Stomach smooth muscle (tissue), 2 donors: ENCODE results near the gene GRK6.

ENCODE experiments used
- H3K27ac ChIP-seq: one replicate; pipeline ENCODE4 v1.7.0; 2013; ENCODE audit warnings: mild to moderate bottlenecking, low read length, inconsistent platforms
- H3K27me3 ChIP-seq, 2 donors: one replicate each; pipeline ENCODE4 v1.7.0; 2013; ENCODE audit warnings: low read length in 2 of 2; ENCODE audit not compliant: insufficient read depth in 2 of 2, control insufficient read depth in 1 of 2
- H3K36me3 ChIP-seq, 2 donors: one replicate each; pipeline ENCODE4 v1.7.0; 2013; ENCODE audit warnings: low read length in 2 of 2; ENCODE audit not compliant: control insufficient read depth in 2 of 2, insufficient read depth in 2 of 2
- H3K4me1 ChIP-seq: one replicate; pipeline ENCODE4 v1.7.0; 2013; ENCODE audit warnings: low read length; ENCODE audit not compliant: control insufficient read depth, insufficient read depth
- H3K4me3 ChIP-seq, 2 donors: one replicate each; pipeline ENCODE4 v1.7.0; 2013; ENCODE audit warnings: low read length in 2 of 2
- H3K9ac ChIP-seq, 2 donors: one replicate each; pipeline ENCODE4 v1.7.0; 2013; ENCODE audit warnings: low read length in 2 of 2, mild to moderate bottlenecking in 1 of 2
- H3K9me3 ChIP-seq, 2 donors: one replicate each; pipeline ENCODE4 v1.7.0; 2013; ENCODE audit warnings: low read length in 2 of 2; ENCODE audit not compliant: control insufficient read depth in 2 of 2
- donor health status: healthy.
- donor health status: Pancreatic carcinoma.

GRK6 gene

GRCh38 chr5:177468685-177469628 is 42.5 kb downstream of the GRK6 start:
- Histone ChIP-seq H3K27me3 (no peaks in the 10 kb centered on the region), H3K9ac (no peak overlapping the region), H3K4me3 (no peak overlapping the region), H3K9me3 (peaks cover 0 to 4% of the 10 kb centered on the region in 2 donors), H3K36me3 (peaks cover 16 to 18% of the 10 kb centered on the region in 2 donors), H3K4me1 (peaks cover 45% of the 10 kb centered on the region), H3K27ac (peak overlapping the region; percentile 31)

GRCh38 chr5:177469750-177470525 is 43.5 kb downstream of the GRK6 start:
- H3K4me3 ChIP-seq = no peak overlapping the region
- H3K36me3 ChIP-seq = peaks cover 16 to 18% of the 10 kb centered on the region in 2 donors
- H3K27ac ChIP-seq = peak overlapping the region; percentile 31
- H3K9me3 ChIP-seq = peaks cover 0 to 4% of the 10 kb centered on the region in 2 donors
- H3K9ac ChIP-seq = no peak overlapping the region
- H3K27me3 ChIP-seq = no peaks in the 10 kb centered on the region
- H3K4me1 ChIP-seq = peaks cover 54% of the 10 kb centered on the region

- H3K4me1 ChIP-seq = peaks cover 63% of the 10 kb centered on the region
Observed at GRCh38 chr5:177470759-177471536, 44.5 kb downstream of the GRK6 start.

GRCh38 chr5:177471610-177472356 is 45.3 kb downstream of the GRK6 start:
- Histone ChIP-seq H3K36me3 (peaks cover 0 to 5% of the 10 kb centered on the region in 2 donors), H3K9ac (peak overlapping the region; percentile 43 to 55), H3K9me3 (no peaks in the 10 kb centered on the region), H3K4me3 (peak overlapping the region; percentile 59 to 84), H3K4me1 (peaks cover 70% of the 10 kb centered on the region), H3K27me3 (no peaks in the 10 kb centered on the region), H3K27ac (no peak overlapping the region)

More at GRCh38 chr5:177470759-177471536, 44.5 kb downstream of the GRK6 start:
- Histone ChIP-seq H3K4me3 (peak overlapping the region in 1 of 2 donors; percentile 84), H3K36me3 (peaks cover 8 to 10% of the 10 kb centered on the region in 2 donors), H3K9ac (peak overlapping the region in 1 of 2 donors; percentile 29), H3K9me3 (no peaks in the 10 kb centered on the region), H3K27me3 (no peaks in the 10 kb centered on the region), H3K27ac (peak overlapping the region; percentile 11)

GRCh38 chr5:177472460-177473442 is 46.3 kb downstream of the GRK6 start:
- peak overlapping the region; percentile 31 for H3K27ac ChIP-seq
- H3K4me3 ChIP-seq = peak overlapping the region; percentile 59 to 84
- peaks cover 78% of the 10 kb centered on the region for H3K4me1 ChIP-seq
- no peaks in the 10 kb centered on the region for H3K36me3 ChIP-seq
- no peaks in the 10 kb centered on the region for H3K9me3 ChIP-seq
- no peaks in the 10 kb centered on the region for H3K27me3 ChIP-seq
- H3K9ac ChIP-seq = peak overlapping the region; percentile 43 to 55

- H3K36me3 ChIP-seq = no peaks in the 10 kb centered on the region
- H3K4me3 ChIP-seq = peak within 1 kb of the TSS; percentile 59 to 84
- peaks cover 85% of the 10 kb centered on the region for H3K4me1 ChIP-seq
- no peaks in the 10 kb centered on the region for H3K27me3 ChIP-seq
- H3K9me3 ChIP-seq = no peaks in the 10 kb centered on the region
- H3K27ac ChIP-seq = peak within 1 kb of the TSS; percentile 62
- H3K9ac ChIP-seq = peak within 1 kb of the TSS; percentile 43 to 55
Observed at GRCh38 chr5:177473443-177474001, 47.0 kb downstream of the GRK6 start, which contains the start of gene DBN1. Gene DBN1 (minus strand): TSS chr5:177473634. CDS start chr5:177473521, 113 bp downstream.

- H3K36me3 ChIP-seq = no peaks in the 10 kb centered on the region
- peak overlapping the region; percentile 62 for H3K27ac ChIP-seq
- peaks cover 85% of the 10 kb centered on the region for H3K4me1 ChIP-seq
- H3K9ac ChIP-seq = no peak overlapping the region
- H3K27me3 ChIP-seq = no peaks in the 10 kb centered on the region
- H3K9me3 ChIP-seq = no peaks in the 10 kb centered on the region
- peak overlapping the region in 1 of 2 donors; percentile 35 for H3K4me3 ChIP-seq
Observed at GRCh38 chr5:177474002-177474476, 47.6 kb downstream of the GRK6 start.

GRCh38 chr5:177474846-177475562 is 48.5 kb downstream of the GRK6 start:
- Histone ChIP-seq H3K9me3 (no peaks in the 10 kb centered on the region), H3K27me3 (no peaks in the 10 kb centered on the region), H3K27ac (peak overlapping the region; percentile 62), H3K4me3 (no peak overlapping the region), H3K4me1 (peaks cover 85% of the 10 kb centered on the region), H3K9ac (no peak overlapping the region), H3K36me3 (no peaks in the 10 kb centered on the region)
